ENCODE results near the gene ALG3. TPM values are rescaled to one million over a fixed set of nuclear protein-coding genes. Genes with fewer than 3 reads are reported as not detected.

Gene ALG3
- total and polyA plus RNA-seq, 2 donors (not counting 3 experiments of a cell fraction or from before 2014, with no cell fraction given) = 42.9 to 99.9 TPM

- no peak for DNase-seq (ENCODE audit: low read depth, low spot score)
- Histone ChIP-seq H3K4me3 (replicated peaks in 1 of 3; ENCODE audit: insufficient read depth in 1 of 3, low read depth in 1 of 3, low read length in 3 of 3) (no peak overlapping the region), H3K27me3 (ENCODE audit: control insufficient read depth in 2 of 2, insufficient read depth in 2 of 2, low read length in 2 of 2) (peaks cover 2 to 11% of the 10 kb centered on the region in 2 experiments), H3K9ac (replicated peaks; ENCODE audit: extremely low read depth, insufficient read depth, low read length) (no peak overlapping the region), H3K4me2 (ENCODE audit: insufficient read depth, low read length) (no peak overlapping the region), H3K4me1 (ENCODE audit: control insufficient read depth, extremely low read depth, insufficient read depth, low read length) (peaks cover 8% of the 10 kb centered on the region), H2AFZ (ENCODE audit: low read depth, low read length) (no peak overlapping the region), H3K79me2 (ENCODE audit: control insufficient read depth, insufficient read depth, low read length) (no peaks in the 10 kb centered on the region), H3K9me3 (replicated peaks; ENCODE audit: control insufficient read depth, insufficient read depth, low read length) (no peaks in the 10 kb centered on the region), H4K20me1 (replicated peaks; ENCODE audit: control insufficient read depth, extremely low read depth, insufficient read depth, low read length) (no peaks in the 10 kb centered on the region), H3K27ac (ENCODE audit: insufficient read depth, low read depth, low read length) (no peak overlapping the region), H3K36me3 (ENCODE audit: control insufficient read depth in 2 of 2, extremely low read depth in 1 of 2, insufficient read depth in 2 of 2, low read length in 2 of 2) (no peaks in the 10 kb centered on the region), H3K9me1 (replicated peaks; ENCODE audit: control insufficient read depth, extremely low read depth, insufficient read depth, low read length) (no peaks in the 10 kb centered on the region)
- CTCF ChIA-PET = interaction anchor here (1.7 to 3.6 kb wide), 2 partner anchors 8 to 16 kb away, joined by 5 to 24 read pairs; no protein-coding TSS in a partner anchor
- BruUV-seq (replicated peaks) = no TSS peak
- FAIRE-seq = no peak
- TF ChIP-seq JUN (IDR thresholded peaks at IDR 0.05; ENCODE audit: borderline replicate concordance, insufficient read depth, insufficient read length, low read depth) = no peak
- POLR2A ChIA-PET = no interaction called here
- dilution Hi-C loops (cut with MboI; ENCODE audit: extremely low pct_ligation_motif_present, low sequenced_read_pairs) (no loop called here), intact Hi-C loops (cut with micrococcal nuclease) (no loop called here)
Measured at GRCh38 chr3:184211297-184211696, 37.5 kb downstream of the ALG3 start.

GRCh38 chr3:184209146-184209923 lies 39.4 kb downstream of the ALG3 start:
- no peaks in the 10 kb centered on the region for H3K4me1 ChIP-seq (ENCODE audit: control insufficient read depth, extremely low read depth, insufficient read depth, low read length)
- H4K20me1 ChIP-seq (replicated peaks; ENCODE audit: control insufficient read depth, extremely low read depth, insufficient read depth, low read length) = no peaks in the 10 kb centered on the region
- POLR2A ChIA-PET = no interaction called here
- no peaks in the 10 kb centered on the region for H3K79me2 ChIP-seq (ENCODE audit: control insufficient read depth, insufficient read depth, low read length)
- H3K27me3 ChIP-seq (ENCODE audit: control insufficient read depth in 2 of 2, insufficient read depth in 2 of 2, low read length in 2 of 2) = peaks cover 7 to 11% of the 10 kb centered on the region in 2 experiments
- H3K36me3 ChIP-seq (ENCODE audit: control insufficient read depth in 2 of 2, extremely low read depth in 1 of 2, insufficient read depth in 2 of 2, low read length in 2 of 2) = no peaks in the 10 kb centered on the region
- H3K9ac ChIP-seq (replicated peaks; ENCODE audit: extremely low read depth, insufficient read depth, low read length) = no peak overlapping the region
- FAIRE-seq = no peak
- CTCF ChIA-PET = interaction anchor here (3.6 kb wide), 1 partner anchor 18 kb away, joined by 24 read pairs; no protein-coding TSS in a partner anchor
- no peak overlapping the region for H3K27ac ChIP-seq (ENCODE audit: insufficient read depth, low read depth, low read length)
- H3K9me1 ChIP-seq (replicated peaks; ENCODE audit: control insufficient read depth, extremely low read depth, insufficient read depth, low read length) = no peaks in the 10 kb centered on the region
- TF ChIP-seq MAX (IDR thresholded peaks at IDR 0.05; ENCODE audit: insufficient read depth, insufficient read length) (no peak), GATA2 (IDR thresholded peaks at IDR 0.05; ENCODE audit: insufficient read depth, insufficient read length, low read depth, low read length) (no peak)
- DNase-seq (ENCODE audit: low read depth, low spot score) = no peak
- H2AFZ ChIP-seq (ENCODE audit: low read depth, low read length) = no peak overlapping the region
- dilution Hi-C loops (cut with MboI; ENCODE audit: extremely low pct_ligation_motif_present, low sequenced_read_pairs) = no loop called here
- intact Hi-C loops (cut with micrococcal nuclease) = no loop called here
- H3K9me3 ChIP-seq (replicated peaks; ENCODE audit: control insufficient read depth, insufficient read depth, low read length) = no peaks in the 10 kb centered on the region
- BruUV-seq (replicated peaks) = no TSS peak
- no peak overlapping the region for H3K4me3 ChIP-seq (replicated peaks in 1 of 3; ENCODE audit: insufficient read depth in 1 of 3, low read depth in 1 of 3, low read length in 3 of 3)
- no peak overlapping the region for H3K4me2 ChIP-seq (ENCODE audit: insufficient read depth, low read length)

Measured in endothelial cell of umbilical vein (primary cell).